ENCODE data around the gene COPS8.

The COPS8 gene

GRCh38 chr2:237102428-237102827 is 16.7 kb downstream of the COPS8 start:
- no peak for DNase-seq

- no peak for DNase-seq
Measured at GRCh38 chr2:237109421-237109934, 23.8 kb downstream of the COPS8 start.

- no peak for DNase-seq
Measured at GRCh38 chr2:237113026-237113795, 27.5 kb downstream of the COPS8 start.

GRCh38 chr2:237115870-237116269 is 30.2 kb downstream of the COPS8 start:
- no peak for DNase-seq

- no peak for DNase-seq
Measured at GRCh38 chr2:237116431-237116830, 30.7 kb downstream of the COPS8 start.

- peak; percentile 21 for DNase-seq
Measured at GRCh38 chr2:237118025-237118424, 32.3 kb downstream of the COPS8 start.

- no peak for DNase-seq
Measured at GRCh38 chr2:237118561-237119155, 33.0 kb downstream of the COPS8 start.

- DNase-seq, result no peak
Measured at GRCh38 chr2:237120916-237121315, 35.2 kb downstream of the COPS8 start.

- DNase-seq, result no peak
Measured at GRCh38 chr2:237121321-237121720, 35.6 kb downstream of the COPS8 start.

GRCh38 chr2:237122214-237122666 is 36.6 kb downstream of the COPS8 start:
- DNase-seq, result peak; percentile 75

- DNase-seq, result no peak
Measured at GRCh38 chr2:237124820-237125219, 39.1 kb downstream of the COPS8 start.

GRCh38 chr2:237125967-237126366 is 40.3 kb downstream of the COPS8 start:
- DNase-seq, result no peak

- no peak for DNase-seq
Measured at GRCh38 chr2:237126519-237127174, 41.0 kb downstream of the COPS8 start.

- DNase-seq, result peak; percentile 99
Measured at GRCh38 chr2:237128026-237128703, 42.5 kb downstream of the COPS8 start.

GRCh38 chr2:237128845-237129592 is 43.3 kb downstream of the COPS8 start:
- DNase-seq, result no peak

GRCh38 chr2:237129625-237130263 is 44.1 kb downstream of the COPS8 start:
- DNase-seq, result no peak

GRCh38 chr2:237130562-237131421 is 45.1 kb downstream of the COPS8 start:
- DNase-seq, result no peak

GRCh38 chr2:237131749-237132533 is 46.3 kb downstream of the COPS8 start:
- no peak for DNase-seq

GRCh38 chr2:237132799-237133198 is 47.1 kb downstream of the COPS8 start:
- DNase-seq, result no peak
